ENCODE data around the gene CACNA2D3.

The CACNA2D3 gene

GRCh38 chr3:54530091-54530490 is 407.7 kb downstream of the CACNA2D3 start:
- no peak for TF ChIP-seq CTCF (IDR thresholded peaks at IDR 0.05; ENCODE audit: insufficient read depth, low read depth, low read length, missing control alignments)
- no peak overlapping the region for H3K4me3 ChIP-seq (ENCODE audit: low read length)
- DNase-seq (ENCODE audit: low read depth), result no peak

- TF ChIP-seq CTCF (IDR thresholded peaks at IDR 0.05; ENCODE audit: insufficient read depth, low read depth, low read length, missing control alignments), result no peak
These were observed 408.6 kb downstream of the CACNA2D3 start for GRCh38 chr3:54530944-54531343.

GRCh38 chr3:54531741-54532140 is 409.4 kb downstream of the CACNA2D3 start:
- H3K4me3 ChIP-seq (ENCODE audit: low read length), result no peak overlapping the region
- DNase-seq (ENCODE audit: low read depth), result no peak
- no peak for TF ChIP-seq CTCF (IDR thresholded peaks at IDR 0.05; ENCODE audit: insufficient read depth, low read depth, low read length, missing control alignments)

More at GRCh38 chr3:54530944-54531343, 408.6 kb downstream of the CACNA2D3 start:
- no peak for DNase-seq (ENCODE audit: low read depth)
- H3K4me3 ChIP-seq (ENCODE audit: low read length), result no peak overlapping the region

- no peak for DNase-seq (ENCODE audit: low read depth)
- TF ChIP-seq CTCF (IDR thresholded peaks at IDR 0.05; ENCODE audit: insufficient read depth, low read depth, low read length, missing control alignments), result no peak
- H3K4me3 ChIP-seq (ENCODE audit: low read length), result no peak overlapping the region
These were observed 411.5 kb downstream of the CACNA2D3 start for GRCh38 chr3:54533856-54534255.

GRCh38 chr3:54535619-54536018 is 413.3 kb downstream of the CACNA2D3 start:
- no peak overlapping the region for H3K4me3 ChIP-seq (ENCODE audit: low read length)
- TF ChIP-seq CTCF (IDR thresholded peaks at IDR 0.05; ENCODE audit: insufficient read depth, low read depth, low read length, missing control alignments), result no peak

GRCh38 chr3:54536450-54536849 is 414.1 kb downstream of the CACNA2D3 start:
- TF ChIP-seq CTCF (IDR thresholded peaks at IDR 0.05; ENCODE audit: insufficient read depth, low read depth, low read length, missing control alignments), result no peak
- DNase-seq (ENCODE audit: low read depth), result no peak
- no peak overlapping the region for H3K4me3 ChIP-seq (ENCODE audit: low read length)

More at GRCh38 chr3:54535619-54536018, 413.3 kb downstream of the CACNA2D3 start:
- DNase-seq (ENCODE audit: low read depth), result no peak

- H3K4me3 ChIP-seq (ENCODE audit: low read length), result no peak overlapping the region
- no peak for TF ChIP-seq CTCF (IDR thresholded peaks at IDR 0.05; ENCODE audit: insufficient read depth, low read depth, low read length, missing control alignments)
- DNase-seq (ENCODE audit: low read depth), result no peak
These were observed 415.2 kb downstream of the CACNA2D3 start for GRCh38 chr3:54537506-54537905.

All from epithelial cell of esophagus (primary cell).